ENCODE measurements around the gene SPSB2.
A peak's percentile ranks its signal among the peaks of the same experiment; 100 is the strongest.

SPSB2 gene

DNA sequence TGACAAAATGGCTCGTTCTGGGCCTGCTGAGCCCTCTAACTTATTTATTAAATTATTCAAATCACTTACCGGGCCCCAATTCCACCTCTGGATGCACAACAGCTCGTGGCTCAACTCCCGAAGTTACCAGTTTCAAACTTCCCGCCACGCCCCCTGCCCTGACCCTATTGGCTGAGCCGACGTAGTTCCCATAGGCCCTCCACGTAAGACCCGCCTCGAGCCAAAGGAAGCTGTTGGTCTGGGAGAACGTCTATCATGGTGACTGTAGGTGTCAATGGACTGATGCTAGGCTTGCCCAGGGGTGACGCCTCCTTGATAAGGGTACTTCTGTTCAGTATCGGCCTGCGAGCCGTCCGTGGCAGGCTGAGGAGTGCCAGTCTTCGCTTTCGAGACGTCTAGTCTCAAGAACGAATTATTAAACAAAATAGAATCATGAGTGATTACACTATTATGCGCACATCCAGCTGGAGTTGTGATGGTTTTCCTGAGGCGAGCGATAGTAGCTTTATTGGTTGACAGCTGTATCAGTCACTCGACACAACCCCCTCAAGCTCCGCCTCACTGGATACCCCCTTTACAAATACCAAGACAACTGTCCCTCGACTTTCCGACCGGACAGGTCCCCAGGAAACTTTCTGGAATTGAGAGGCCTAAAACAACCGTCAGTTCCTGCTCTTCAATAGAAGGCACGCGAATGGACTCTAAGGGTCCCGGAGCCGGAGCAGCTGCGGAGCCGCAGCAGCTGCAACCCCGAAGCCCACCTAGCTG is 21.8 kb downstream of the SPSB2 start, which contains the start of gene CDCA3:
TSS of gene CDCA3 (minus strand) at position 134 of the 768 bp plus-strand sequence. CDS start 334 bp downstream, outside the sequence.
- H3K36me3 ChIP-seq (ENCODE audit: insufficient read depth, low read length), result peaks cover 69% of the 10 kb centered on the region

DNA sequence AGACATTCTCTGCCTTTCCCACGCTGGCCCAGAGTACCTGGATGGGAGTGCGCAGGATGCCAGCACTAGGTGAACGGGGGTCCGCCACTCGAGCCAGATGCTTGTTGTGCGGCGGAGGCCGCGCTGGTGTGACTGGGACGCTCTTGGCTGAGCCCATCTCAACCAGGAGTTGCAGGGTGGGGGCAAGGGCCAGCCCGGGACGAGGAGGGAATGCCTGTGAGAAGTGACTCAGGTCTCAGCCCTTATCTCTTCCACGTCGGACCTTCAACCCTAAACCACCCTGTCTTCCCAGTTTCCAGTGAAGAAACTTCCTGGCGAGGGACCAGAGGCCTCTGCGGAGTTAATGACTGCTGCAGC is 22.3 kb downstream of the SPSB2 start:
- DNase-seq, result no peak
- Histone ChIP-seq H3K4me3 (ENCODE audit: low read depth in 1 of 2, low read length in 2 of 2) (peak overlapping the region; percentile 73 to 87), H3K4me1 (ENCODE audit: insufficient read depth, low read length) (peaks cover 37% of the 10 kb centered on the region), H3K27ac (ENCODE audit: low read length) (peak overlapping the region; percentile 99), H3K4me2 (ENCODE audit: insufficient read depth, low read length) (peak overlapping the region; percentile 95), H3K36me3 (ENCODE audit: insufficient read depth, low read length) (peaks cover 64% of the 10 kb centered on the region), H3K79me2 (ENCODE audit: insufficient read depth, low read length) (peaks cover 57% of the 10 kb centered on the region), H2AFZ (ENCODE audit: low read depth, low read length) (peak overlapping the region; percentile 51), H3K9ac (ENCODE audit: low read depth, low read length) (peak overlapping the region; percentile 81), H3K27me3 (ENCODE audit: insufficient read depth, low read length, poor library complexity) (no peaks in the 10 kb centered on the region), H4K20me1 (ENCODE audit: insufficient read depth, low read length) (peaks cover 29% of the 10 kb centered on the region), H3K9me3 (ENCODE audit: insufficient read depth, low read length, severe bottlenecking) (no peaks in the 10 kb centered on the region)
- no peak for ATAC-seq (ENCODE audit: insufficient read depth, low read depth)
- TF ChIP-seq EZH2 (IDR thresholded peaks at IDR 0.05; ENCODE audit: borderline replicate concordance, low read depth, low read length, severe bottlenecking), result no peak
- TF ChIP-seq, protein P1, sequence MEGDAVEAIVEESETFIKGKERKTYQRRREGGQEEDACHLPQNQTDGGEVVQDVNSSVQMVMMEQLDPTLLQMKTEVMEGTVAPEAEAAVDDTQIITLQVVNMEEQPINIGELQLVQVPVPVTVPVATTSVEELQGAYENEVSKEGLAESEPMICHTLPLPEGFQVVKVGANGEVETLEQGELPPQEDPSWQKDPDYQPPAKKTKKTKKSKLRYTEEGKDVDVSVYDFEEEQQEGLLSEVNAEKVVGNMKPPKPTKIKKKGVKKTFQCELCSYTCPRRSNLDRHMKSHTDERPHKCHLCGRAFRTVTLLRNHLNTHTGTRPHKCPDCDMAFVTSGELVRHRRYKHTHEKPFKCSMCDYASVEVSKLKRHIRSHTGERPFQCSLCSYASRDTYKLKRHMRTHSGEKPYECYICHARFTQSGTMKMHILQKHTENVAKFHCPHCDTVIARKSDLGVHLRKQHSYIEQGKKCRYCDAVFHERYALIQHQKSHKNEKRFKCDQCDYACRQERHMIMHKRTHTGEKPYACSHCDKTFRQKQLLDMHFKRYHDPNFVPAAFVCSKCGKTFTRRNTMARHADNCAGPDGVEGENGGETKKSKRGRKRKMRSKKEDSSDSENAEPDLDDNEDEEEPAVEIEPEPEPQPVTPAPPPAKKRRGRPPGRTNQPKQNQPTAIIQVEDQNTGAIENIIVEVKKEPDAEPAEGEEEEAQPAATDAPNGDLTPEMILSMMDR (IDR thresholded peaks at IDR 0.05; ENCODE audit: borderline replicate concordance, extremely low read depth, low read length, poor library complexity, severe bottlenecking), result no peak

More for the DNA sequence above, 21.8 kb downstream of the SPSB2 start, which contains the start of gene CDCA3:
- H3K27me3 ChIP-seq (ENCODE audit: insufficient read depth, low read length, poor library complexity), result no peaks in the 10 kb centered on the region
- peak within 1 kb of the TSS; percentile 95 for H3K4me2 ChIP-seq (ENCODE audit: insufficient read depth, low read length)
- peak within 1 kb of the TSS; percentile 92 for H2AFZ ChIP-seq (ENCODE audit: low read depth, low read length)
- ATAC-seq (ENCODE audit: insufficient read depth, low read depth) (peak; percentile 70), DNase-seq (peak; percentile 98)
- H3K9me3 ChIP-seq (ENCODE audit: insufficient read depth, low read length, severe bottlenecking), result no peaks in the 10 kb centered on the region
- H3K9ac ChIP-seq (ENCODE audit: low read depth, low read length), result peak within 1 kb of the TSS; percentile 81
- H3K27ac ChIP-seq (ENCODE audit: low read length), result peak within 1 kb of the TSS; percentile 99
- peak within 1 kb of the TSS; percentile 73 to 87 for H3K4me3 ChIP-seq (ENCODE audit: low read depth in 1 of 2, low read length in 2 of 2)
- H3K4me1 ChIP-seq (ENCODE audit: insufficient read depth, low read length), result peaks cover 37% of the 10 kb centered on the region
- TF ChIP-seq EZH2 (IDR thresholded peaks at IDR 0.05; ENCODE audit: borderline replicate concordance, low read depth, low read length, severe bottlenecking), result no peak
- TF ChIP-seq, protein P1 (IDR thresholded peaks at IDR 0.05; ENCODE audit: borderline replicate concordance, extremely low read depth, low read length, poor library complexity, severe bottlenecking), result no peak
- peaks cover 29% of the 10 kb centered on the region for H4K20me1 ChIP-seq (ENCODE audit: insufficient read depth, low read length)
- peaks cover 59% of the 10 kb centered on the region for H3K79me2 ChIP-seq (ENCODE audit: insufficient read depth, low read length)

DNA sequence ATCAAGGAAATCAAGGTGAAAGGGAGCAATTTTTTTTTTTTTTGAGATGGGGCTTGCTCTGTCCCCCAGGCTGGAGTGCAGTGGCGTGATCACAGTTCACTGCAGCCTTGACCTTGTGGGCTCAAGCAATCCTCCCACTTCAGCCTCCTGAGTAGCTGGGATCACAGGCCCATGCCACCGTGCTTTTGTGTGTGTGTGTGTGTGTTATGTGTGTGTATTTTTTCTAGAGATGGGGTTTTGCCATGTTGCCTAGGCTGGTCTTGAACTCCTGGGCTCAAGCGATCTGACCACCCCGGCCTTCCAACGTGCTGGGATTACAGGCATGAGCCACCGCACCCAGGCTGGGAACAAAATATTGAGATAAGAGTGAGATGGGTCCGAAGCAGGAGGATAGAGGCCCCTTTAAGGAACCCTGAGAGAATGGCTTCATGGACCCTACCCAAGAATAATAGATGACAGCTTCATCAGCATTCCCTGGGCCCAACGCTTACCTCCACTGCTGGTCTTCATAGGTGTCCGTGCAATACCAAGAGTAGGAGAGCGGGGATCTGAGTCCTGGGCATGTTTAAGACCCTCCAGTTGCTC is 23.0 kb downstream of the SPSB2 start:
- Histone ChIP-seq H3K9me3 (ENCODE audit: insufficient read depth, low read length, severe bottlenecking) (no peaks in the 10 kb centered on the region), H3K4me3 (ENCODE audit: low read depth in 1 of 2, low read length in 2 of 2) (peak overlapping the region; percentile 73 to 87), H3K36me3 (ENCODE audit: insufficient read depth, low read length) (peaks cover 57% of the 10 kb centered on the region), H3K4me1 (ENCODE audit: insufficient read depth, low read length) (peaks cover 37% of the 10 kb centered on the region), H3K27me3 (ENCODE audit: insufficient read depth, low read length, poor library complexity) (no peaks in the 10 kb centered on the region), H4K20me1 (ENCODE audit: insufficient read depth, low read length) (peaks cover 27% of the 10 kb centered on the region), H3K79me2 (ENCODE audit: insufficient read depth, low read length) (peaks cover 49% of the 10 kb centered on the region), H3K9ac (ENCODE audit: low read depth, low read length) (peak overlapping the region; percentile 81), H3K27ac (ENCODE audit: low read length) (peak overlapping the region; percentile 99), H3K4me2 (ENCODE audit: insufficient read depth, low read length) (peak overlapping the region; percentile 95), H2AFZ (ENCODE audit: low read depth, low read length) (no peak overlapping the region)
- TF ChIP-seq, protein P1 (IDR thresholded peaks at IDR 0.05; ENCODE audit: borderline replicate concordance, extremely low read depth, low read length, poor library complexity, severe bottlenecking), result no peak
- TF ChIP-seq EZH2 (IDR thresholded peaks at IDR 0.05; ENCODE audit: borderline replicate concordance, low read depth, low read length, severe bottlenecking), result no peak
- ATAC-seq (ENCODE audit: insufficient read depth, low read depth), result no peak
- no peak for DNase-seq

Data from DND-41 (cell line).